OCI-LY3 (cell line): ENCODE data around the gene LHFPL6.

Experiments used
- H2AFZ ChIP-seq: fragments of 200-600, 300-600 bp; shearing (Covaris generic); 2 replicates; pipeline ENCODE4 v1.6.0; 2014; ENCODE audit warnings: antibody characterized with exemption, low read depth, low read length
- H3K27ac ChIP-seq: fragments of 200-600, 300-600 bp; sonication (generic); 2 replicates; pipeline ENCODE4 v1.5.1; 2014; ENCODE audit warnings: mild to moderate bottlenecking, low read length, moderate library complexity, mixed read lengths
- H3K27me3 ChIP-seq: fragments of 200-600, 300-600 bp; sonication (generic); 2 replicates; pipeline ENCODE4 v1.6.1; 2014; ENCODE audit warnings: low read depth, low read length, mixed read lengths
- H3K36me3 ChIP-seq: fragments of 200-600, 300-600 bp; sonication (generic); replicated peaks from 2 replicates; pipeline ENCODE3; 2014; ENCODE audit warnings: low read depth, low read length, mixed read lengths
- H3K4me1 ChIP-seq: fragments of 300-600, 200-600 bp; sonication (generic); 2 replicates; pipeline ENCODE4 v1.6.1; 2014; ENCODE audit warnings: low read length, mixed read lengths
- H3K4me2 ChIP-seq: fragments of 200-600, 300-600 bp; sonication (generic); 2 replicates; pipeline ENCODE4 v1.6.1; 2014; ENCODE audit warnings: low read length, mixed read lengths
- H3K4me3 ChIP-seq: fragments of 300-600, 200-600 bp; sonication (generic); 2 replicates; pipeline ENCODE4 v1.5.1; 2014; ENCODE audit warnings: antibody characterized with exemption, mild to moderate bottlenecking, low read length, moderate library complexity
- H3K79me2 ChIP-seq: fragments of 300-600, 200-600 bp; shearing (Covaris generic); 2 replicates; pipeline ENCODE4 v1.6.1; 2014; ENCODE audit warnings: mild to moderate bottlenecking, low read length, mixed read lengths
- H3K9ac ChIP-seq: fragments of 300-600, 200-600 bp; shearing (Covaris generic); 2 replicates; pipeline ENCODE4 v1.6.0; 2014; ENCODE audit warnings: mild to moderate bottlenecking, low read length, moderate library complexity
- H3K9me3 ChIP-seq: fragments of 200-600, 300-600 bp; shearing (Covaris generic); 2 replicates; pipeline ENCODE4 v1.6.1; 2014; ENCODE audit warnings: low read length, mixed read lengths; ENCODE audit not compliant: insufficient read depth
- H4K20me1 ChIP-seq: fragments of 200-600, 300-600 bp; sonication (generic); 2 replicates; pipeline ENCODE4 v1.6.1; 2016; ENCODE audit warnings: low read length, mixed read lengths; ENCODE audit not compliant: insufficient read depth
- CTCF ChIP-seq: fragments of 200-600, 300-600 bp; sonication (generic); IDR thresholded peaks from 2 replicates; pipeline ENCODE4 v1.5.1; 2014; ENCODE audit warnings: antibody characterized with exemption, low read length, low read depth
- EZH2phosphoT487 ChIP-seq: fragments of 200-600 bp; shearing (Covaris generic); IDR thresholded peaks from 2 replicates; pipeline ENCODE4 v1.6.1; 2018; ENCODE audit warnings: antibody characterized with exemption, mixed run types, low read depth

LHFPL6 gene

GRCh38 chr13:39462428-39462827, 140.6 kb downstream of the LHFPL6 start:
- Histone ChIP-seq H3K36me3 (peaks cover under 1% of the 10 kb centered on the region), H3K79me2 (no peaks in the 10 kb centered on the region), H3K4me3 (no peak overlapping the region), H3K27me3 (no peaks in the 10 kb centered on the region), H4K20me1 (no peaks in the 10 kb centered on the region), H3K9me3 (no peaks in the 10 kb centered on the region), H3K4me1 (no peaks in the 10 kb centered on the region), H3K4me2 (no peak overlapping the region), H3K27ac (no peak overlapping the region), H3K9ac (no peak overlapping the region), H2AFZ (no peak overlapping the region)
- TF ChIP-seq CTCF (no peak), EZH2phosphoT487 (no peak)

- Histone ChIP-seq H3K79me2 (no peaks in the 10 kb centered on the region), H3K4me2 (no peak overlapping the region), H3K36me3 (peaks cover 5% of the 10 kb centered on the region), H3K4me1 (no peaks in the 10 kb centered on the region), H3K9ac (no peak overlapping the region), H4K20me1 (no peaks in the 10 kb centered on the region), H3K27ac (no peak overlapping the region), H3K4me3 (no peak overlapping the region), H2AFZ (no peak overlapping the region), H3K9me3 (no peaks in the 10 kb centered on the region), H3K27me3 (no peaks in the 10 kb centered on the region)
- TF ChIP-seq CTCF (no peak), EZH2phosphoT487 (no peak)
Measured at GRCh38 chr13:39461685-39462266, 141.2 kb downstream of the LHFPL6 start.

GRCh38 chr13:39457274-39457673, 145.7 kb downstream of the LHFPL6 start:
- TF ChIP-seq EZH2phosphoT487 (no peak), CTCF (no peak)
- no peaks in the 10 kb centered on the region for H3K9me3 ChIP-seq
- H3K27me3 ChIP-seq, result no peaks in the 10 kb centered on the region
- no peaks in the 10 kb centered on the region for H3K79me2 ChIP-seq
- H3K4me3 ChIP-seq, result no peak overlapping the region
- no peaks in the 10 kb centered on the region for H4K20me1 ChIP-seq
- H3K27ac ChIP-seq, result no peak overlapping the region
- no peak overlapping the region for H3K4me2 ChIP-seq
- no peak overlapping the region for H3K9ac ChIP-seq
- H3K36me3 ChIP-seq, result peaks cover 5% of the 10 kb centered on the region
- H3K4me1 ChIP-seq, result peaks cover 4% of the 10 kb centered on the region
- H2AFZ ChIP-seq, result no peak overlapping the region

GRCh38 chr13:39455521-39456175, 147.3 kb downstream of the LHFPL6 start:
- Histone ChIP-seq H3K4me2 (no peak overlapping the region), H2AFZ (no peak overlapping the region), H3K9me3 (no peaks in the 10 kb centered on the region), H3K79me2 (no peaks in the 10 kb centered on the region), H3K4me3 (no peak overlapping the region), H3K9ac (no peak overlapping the region), H3K27me3 (no peaks in the 10 kb centered on the region), H3K4me1 (peaks cover 20% of the 10 kb centered on the region), H3K36me3 (peaks cover 5% of the 10 kb centered on the region), H4K20me1 (no peaks in the 10 kb centered on the region), H3K27ac (no peak overlapping the region)
- TF ChIP-seq EZH2phosphoT487 (no peak), CTCF (no peak)
